Measurements from ENCODE around the gene ZBTB7C. TPM values are rescaled to one million over a fixed set of nuclear protein-coding genes. Genes with fewer than 3 reads are reported as not detected.

ZBTB7C gene
- polyA plus RNA-seq, 1 donor (not counting 4 experiments of a cell fraction or from before 2014, with no cell fraction given): 0.58 TPM

- Histone ChIP-seq H3K36me3 (ENCODE audit: control insufficient read depth in 2 of 2, extremely low read depth in 1 of 2, insufficient read depth in 2 of 2, low read length in 2 of 2) (no peaks in the 10 kb centered on the region), H3K9ac (ENCODE audit: control insufficient read depth, extremely low read depth, insufficient read depth, low read length) (no peak overlapping the region), H2AFZ (ENCODE audit: control insufficient read depth, low read length) (no peak overlapping the region), H3K9me1 (ENCODE audit: control insufficient read depth, extremely low read depth, insufficient read depth, low read length) (no peaks in the 10 kb centered on the region), H4K20me1 (ENCODE audit: control insufficient read depth, extremely low read depth, insufficient read depth, low read length) (no peaks in the 10 kb centered on the region), H3K9me3 (ENCODE audit: control insufficient read depth, low read depth, low read length) (no peaks in the 10 kb centered on the region), H3K27me3 (ENCODE audit: control insufficient read depth, extremely low read depth, insufficient read depth, low read length) (peaks cover 28% of the 10 kb centered on the region), H3K4me3 (ENCODE audit: control insufficient read depth in 2 of 3, extremely low read depth in 1 of 3, insufficient read depth in 2 of 3, low read depth in 1 of 3, low read length in 3 of 3) (no peak overlapping the region), H3K79me2 (ENCODE audit: control insufficient read depth, insufficient read depth, low read length) (no peaks in the 10 kb centered on the region), H3K4me1 (ENCODE audit: control insufficient read depth, extremely low read depth, insufficient read depth, low read length) (peaks cover 17% of the 10 kb centered on the region), H3K27ac (ENCODE audit: control insufficient read depth, insufficient read depth, low read length) (peak overlapping the region; percentile 10), H3K4me2 (ENCODE audit: control insufficient read depth, extremely low read depth, insufficient read depth, low read depth, low read length) (peak overlapping the region; percentile 43)
- FAIRE-seq (peak; percentile 32), DNase-seq (ENCODE audit: low read depth, low spot score) (peak; percentile 17)
- dilution Hi-C loops (cut with MboI; ENCODE audit: extremely low pct_ligation_motif_present, low sequenced_read_pairs): no loop called here
- TF ChIP-seq, protein P1, sequence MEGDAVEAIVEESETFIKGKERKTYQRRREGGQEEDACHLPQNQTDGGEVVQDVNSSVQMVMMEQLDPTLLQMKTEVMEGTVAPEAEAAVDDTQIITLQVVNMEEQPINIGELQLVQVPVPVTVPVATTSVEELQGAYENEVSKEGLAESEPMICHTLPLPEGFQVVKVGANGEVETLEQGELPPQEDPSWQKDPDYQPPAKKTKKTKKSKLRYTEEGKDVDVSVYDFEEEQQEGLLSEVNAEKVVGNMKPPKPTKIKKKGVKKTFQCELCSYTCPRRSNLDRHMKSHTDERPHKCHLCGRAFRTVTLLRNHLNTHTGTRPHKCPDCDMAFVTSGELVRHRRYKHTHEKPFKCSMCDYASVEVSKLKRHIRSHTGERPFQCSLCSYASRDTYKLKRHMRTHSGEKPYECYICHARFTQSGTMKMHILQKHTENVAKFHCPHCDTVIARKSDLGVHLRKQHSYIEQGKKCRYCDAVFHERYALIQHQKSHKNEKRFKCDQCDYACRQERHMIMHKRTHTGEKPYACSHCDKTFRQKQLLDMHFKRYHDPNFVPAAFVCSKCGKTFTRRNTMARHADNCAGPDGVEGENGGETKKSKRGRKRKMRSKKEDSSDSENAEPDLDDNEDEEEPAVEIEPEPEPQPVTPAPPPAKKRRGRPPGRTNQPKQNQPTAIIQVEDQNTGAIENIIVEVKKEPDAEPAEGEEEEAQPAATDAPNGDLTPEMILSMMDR (optimal IDR thresholded peaks at IDR 0.05 in 1 of 3, IDR thresholded peaks at IDR 0.05 in 1 of 3, conservative IDR thresholded peaks at IDR 0.05 in 1 of 3; ENCODE audit: extremely low read depth in 1 of 3, insufficient read depth in 2 of 3, low read length in 3 of 3): no peak
- no peak for TF ChIP-seq EZH2 (IDR thresholded peaks at IDR 0.05; ENCODE audit: low read length)
These were observed 275.4 kb downstream of the ZBTB7C start for GRCh38 chr18:48133671-48134251.

- FAIRE-seq (no peak), DNase-seq (ENCODE audit: low read depth, low spot score) (no peak)
- peak overlapping the region; percentile 43 for H3K4me2 ChIP-seq (ENCODE audit: control insufficient read depth, extremely low read depth, insufficient read depth, low read depth, low read length)
- dilution Hi-C loops (cut with MboI; ENCODE audit: extremely low pct_ligation_motif_present, low sequenced_read_pairs): no loop called here
- H4K20me1 ChIP-seq (ENCODE audit: control insufficient read depth, extremely low read depth, insufficient read depth, low read length): no peaks in the 10 kb centered on the region
- H3K9me1 ChIP-seq (ENCODE audit: control insufficient read depth, extremely low read depth, insufficient read depth, low read length): no peaks in the 10 kb centered on the region
- peaks cover 26% of the 10 kb centered on the region for H3K27me3 ChIP-seq (ENCODE audit: control insufficient read depth, extremely low read depth, insufficient read depth, low read length)
- TF ChIP-seq EZH2 (IDR thresholded peaks at IDR 0.05; ENCODE audit: low read length): no peak
- TF ChIP-seq, protein P1 (optimal IDR thresholded peaks at IDR 0.05 in 1 of 3, IDR thresholded peaks at IDR 0.05 in 1 of 3, conservative IDR thresholded peaks at IDR 0.05 in 1 of 3; ENCODE audit: extremely low read depth in 1 of 3, insufficient read depth in 2 of 3, low read length in 3 of 3): no peak
- H3K27ac ChIP-seq (ENCODE audit: control insufficient read depth, insufficient read depth, low read length): no peak overlapping the region
- H2AFZ ChIP-seq (ENCODE audit: control insufficient read depth, low read length): no peak overlapping the region
- H3K9me3 ChIP-seq (ENCODE audit: control insufficient read depth, low read depth, low read length): no peaks in the 10 kb centered on the region
- no peaks in the 10 kb centered on the region for H3K79me2 ChIP-seq (ENCODE audit: control insufficient read depth, insufficient read depth, low read length)
- no peak overlapping the region for H3K4me3 ChIP-seq (ENCODE audit: control insufficient read depth in 2 of 3, extremely low read depth in 1 of 3, insufficient read depth in 2 of 3, low read depth in 1 of 3, low read length in 3 of 3)
- H3K4me1 ChIP-seq (ENCODE audit: control insufficient read depth, extremely low read depth, insufficient read depth, low read length): peaks cover 17% of the 10 kb centered on the region
- no peak overlapping the region for H3K9ac ChIP-seq (ENCODE audit: control insufficient read depth, extremely low read depth, insufficient read depth, low read length)
- H3K36me3 ChIP-seq (ENCODE audit: control insufficient read depth in 2 of 2, extremely low read depth in 1 of 2, insufficient read depth in 2 of 2, low read length in 2 of 2): no peaks in the 10 kb centered on the region
These were observed 276.2 kb downstream of the ZBTB7C start for GRCh38 chr18:48132797-48133655.
